LNCaP clone FGC (cell line): Measurements from ENCODE around the gene WWP2.

ENCODE experiments used
- DNase-seq: peaks from one replicate; pipeline ENCODE4 v3.0.0-alpha.2; 2011; ENCODE audit warnings: low read depth
- H3K4me3 ChIP-seq: 2 replicates; pipeline ENCODE4 v1.5.1; 2011; ENCODE audit warnings: mild to moderate bottlenecking, low read depth, low read length, control low read depth
- CTCF ChIP-seq: IDR thresholded peaks from 2 replicates; pipeline ENCODE4 v1.5.1; 2012; ENCODE audit warnings: mild to moderate bottlenecking; ENCODE audit not compliant: control insufficient read depth, insufficient read depth; ENCODE audit errors: extremely low read depth

WWP2 gene

GRCh38 chr16:69859105-69859989 lies 97.2 kb downstream of the WWP2 start:
- H3K4me3 ChIP-seq = no peak overlapping the region
- peak; percentile 37 for TF ChIP-seq CTCF
- no peak for DNase-seq

- no peak for DNase-seq
- no peak overlapping the region for H3K4me3 ChIP-seq
- no peak for TF ChIP-seq CTCF
Observed at GRCh38 chr16:69860233-69861231, 98.4 kb downstream of the WWP2 start.

- peak; percentile 67 for DNase-seq
- TF ChIP-seq CTCF = no peak
- no peak overlapping the region for H3K4me3 ChIP-seq
Observed at GRCh38 chr16:69861292-69862030, 99.3 kb downstream of the WWP2 start.

- no peak for DNase-seq
- no peak overlapping the region for H3K4me3 ChIP-seq
- no peak for TF ChIP-seq CTCF
Observed at GRCh38 chr16:69863401-69864281, 101.5 kb downstream of the WWP2 start.

GRCh38 chr16:69865701-69866100 lies 103.6 kb downstream of the WWP2 start:
- no peak for DNase-seq
- no peak overlapping the region for H3K4me3 ChIP-seq
- no peak for TF ChIP-seq CTCF
